GM23338 (cell line): ENCODE data around the gene TMEM151B. TPM values are rescaled to one million over a fixed set of nuclear protein-coding genes. Genes with fewer than 3 reads are reported as not detected.
"Not testable (repeated sequence)": the region's sequence is repeated elsewhere in the genome, so short reads cannot be mapped to it uniquely, and the experiment has no call there.

Experiments used
- ATAC-seq: fragments of 200-7000 bp; cut with Tn5 transposase; 3 replicates; pipeline ENCODE4 v1.9.1; 2020
- DNase-seq: peaks from one replicate; pipeline ENCODE4 v3.0.0-alpha.2; 2015; ENCODE audit warnings: low spot score
- H2AFZ ChIP-seq: fragments of 200-600 bp; sonication (generic); 2 replicates; pipeline ENCODE4 v1.8.0; 2016; ENCODE audit warnings: antibody characterized with exemption, mild to moderate bottlenecking, moderate library complexity
- H3F3A ChIP-seq: fragments of 200-600 bp; sonication (generic); replicated peaks from 2 replicates; pipeline ENCODE4 v1.8.0; 2017; ENCODE audit warnings: antibody characterized with exemption, mixed run types, low read depth
- H3K27ac ChIP-seq: fragments of 200-600 bp; sonication (generic); 2 replicates; pipeline ENCODE4 v1.6.1; 2016; ENCODE audit warnings: low read depth
- H3K27me3 ChIP-seq: fragments of 200-600 bp; sonication (generic); 2 replicates; pipeline ENCODE4 v1.8.0; 2016; ENCODE audit warnings: mild to moderate bottlenecking, mixed run types, moderate library complexity; ENCODE audit not compliant: insufficient read depth
- H3K36me3 ChIP-seq: fragments of 200-600 bp; sonication (generic); 2 replicates; pipeline ENCODE4 v1.8.0; 2016; ENCODE audit warnings: mild to moderate bottlenecking; ENCODE audit not compliant: insufficient read depth
- H3K4me1 ChIP-seq: fragments of 200-600 bp; sonication (generic); 2 replicates; pipeline ENCODE4 v1.8.0; 2016; ENCODE audit warnings: mild to moderate bottlenecking, moderate library complexity; ENCODE audit not compliant: insufficient read depth
- H3K4me2 ChIP-seq: fragments of 200-600 bp; sonication (generic); 2 replicates; pipeline ENCODE4 v1.7.1; 2017; ENCODE audit warnings: mixed run types
- H3K4me3 ChIP-seq: fragments of 200-600 bp; sonication (generic); 2 replicates; pipeline ENCODE4 v1.6.1; 2016; ENCODE audit warnings: mixed run types
- H3K79me2 ChIP-seq: fragments of 200-600 bp; sonication (generic); replicated peaks from 2 replicates; pipeline ENCODE4 v1.8.0; 2017; ENCODE audit warnings: mild to moderate bottlenecking; ENCODE audit not compliant: insufficient read depth
- H3K9me2 ChIP-seq: fragments of 200-600 bp; sonication (generic); 2 replicates; pipeline ENCODE4 v1.8.0; 2017; ENCODE audit not compliant: insufficient read depth
- H4K20me1 ChIP-seq: fragments of 200-600 bp; sonication (generic); replicated peaks from 2 replicates; pipeline ENCODE4 v1.8.0; 2017; ENCODE audit warnings: mild to moderate bottlenecking; ENCODE audit not compliant: insufficient read depth
- H3K27ac Mint-ChIP-seq: 2 replicates; pipeline ENCODE4 v1.8.0; 2020; ENCODE audit warnings: inconsistent platforms, mild to moderate bottlenecking, moderate library complexity, mixed read lengths
- H3K27me3 Mint-ChIP-seq: 3 replicates; pipeline ENCODE4 v1.8.0; 2022; ENCODE audit warnings: low read depth, mild to moderate bottlenecking, moderate library complexity, mixed read lengths, inconsistent platforms; ENCODE audit not compliant: insufficient read depth, poor library complexity
- H3K36me3 Mint-ChIP-seq: 3 replicates; pipeline ENCODE4 v1.8.0; 2021; ENCODE audit warnings: low read depth, mild to moderate bottlenecking, inconsistent platforms, moderate library complexity, mixed read lengths
- H3K4me1 Mint-ChIP-seq: 3 replicates; pipeline ENCODE4 v1.8.0; 2020; ENCODE audit warnings: mild to moderate bottlenecking, inconsistent platforms, mixed read lengths
- H3K4me3 Mint-ChIP-seq: 3 replicates; pipeline ENCODE4 v1.8.0; 2021; ENCODE audit warnings: moderate library complexity, mild to moderate bottlenecking, inconsistent platforms, mixed read lengths
- H3K9me3 Mint-ChIP-seq: 3 replicates; pipeline ENCODE4 v1.8.0; 2020; ENCODE audit warnings: moderate library complexity, mild to moderate bottlenecking, inconsistent platforms, mixed read lengths
- CTCF ChIP-seq, 2 experiments: fragments of 200-600 bp in 1 of 2; sonication (generic) in 1 of 2; conservative IDR thresholded peaks; 2 replicates each; pipeline versions ENCODE4 v1.5.1 to v1.6.1; 2016 to 2017; ENCODE audit warnings: antibody characterized with exemption in 2 of 2, low read depth in 2 of 2, mild to moderate bottlenecking in 2 of 2, moderate library complexity in 1 of 2
- ZNF462 ChIP-seq: fragments of 250-450 bp; sonication (Bioruptor Pico); IDR thresholded peaks from 2 replicates; pipeline ENCODE4 v1.5.0; 2020; ENCODE audit warnings: mild to moderate bottlenecking, moderate library complexity
- polyA plus RNA-seq: library from polyadenylated mRNA; unstranded; fragments of >200 nt; fragmentation: Nextera tagmentation; extraction: Ambion mirVana; gene quantifications from 2 replicates; pipeline ENCODE4 v1.2.1, GENCODE V29; 2016
- total RNA-seq: library from RNA; depleted of rRNA; stranded (reverse); fragments of >200 nt; shearing (Covaris generic); gene quantifications from 2 replicates; pipeline ENCODE4 v1.2.3, GENCODE V29; 2014

Gene TMEM151B
- total and polyA plus RNA-seq, 2 experiments from 2014 or later: 0.91 to 14.6 TPM

- TF ChIP-seq CTCF (conservative IDR thresholded peaks at IDR 0.05; ENCODE audit: low read depth in 2 of 2): peak; percentile 94 to 97
- TF ChIP-seq ZNF462: no peak
Measured at GRCh38 chr6:44312901-44313788, 42.9 kb downstream of the TMEM151B start, which contains the start of gene AARS2 (continued).

GRCh38 chr6:44314657-44315056, 44.4 kb downstream of the TMEM151B start:
- H3K79me2 ChIP-seq: peaks cover 10% of the 10 kb centered on the region
- H3F3A ChIP-seq, H3K27ac Mint-ChIP-seq, H3K4me1 ChIP-seq, H3K27ac ChIP-seq, DNase-seq, H3K27me3 Mint-ChIP-seq, H3K4me3 Mint-ChIP-seq, H3K4me2 ChIP-seq, H3K9me3 Mint-ChIP-seq, H3K4me3 ChIP-seq, H3K9me2 ChIP-seq, H3K36me3 ChIP-seq, H3K27me3 ChIP-seq, ATAC-seq, H2AFZ ChIP-seq, H4K20me1 ChIP-seq: not testable (repeated sequence)
- Mint-ChIP-seq H3K36me3 (peaks cover 29% of the 10 kb centered on the region), H3K4me1 (peaks cover 13% of the 10 kb centered on the region; the same call in 2 of the 3 replicates)
